Measurements from ENCODE around the gene PLCB3.

PLCB3 gene

DNA sequence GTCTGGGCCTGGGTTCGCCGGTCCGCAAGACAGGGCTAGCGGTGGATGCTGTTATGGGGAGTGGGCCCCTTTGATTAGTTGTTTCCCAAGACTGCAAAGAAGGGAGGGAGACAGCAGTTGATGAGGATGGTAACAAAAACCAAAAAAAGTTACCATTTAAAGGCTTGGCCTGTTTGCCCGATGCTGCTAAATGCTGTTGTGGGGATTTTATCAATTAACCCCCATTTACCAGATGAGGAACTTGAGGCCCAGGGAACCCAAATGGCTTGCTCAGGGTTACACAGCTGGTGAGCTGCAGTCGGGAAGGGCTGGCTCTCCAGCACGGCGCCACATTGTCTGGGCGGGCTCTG lies 28.7 kb upstream of the PLCB3 start:
- no peak for DNase-seq (ENCODE audit: low read depth)

DNA sequence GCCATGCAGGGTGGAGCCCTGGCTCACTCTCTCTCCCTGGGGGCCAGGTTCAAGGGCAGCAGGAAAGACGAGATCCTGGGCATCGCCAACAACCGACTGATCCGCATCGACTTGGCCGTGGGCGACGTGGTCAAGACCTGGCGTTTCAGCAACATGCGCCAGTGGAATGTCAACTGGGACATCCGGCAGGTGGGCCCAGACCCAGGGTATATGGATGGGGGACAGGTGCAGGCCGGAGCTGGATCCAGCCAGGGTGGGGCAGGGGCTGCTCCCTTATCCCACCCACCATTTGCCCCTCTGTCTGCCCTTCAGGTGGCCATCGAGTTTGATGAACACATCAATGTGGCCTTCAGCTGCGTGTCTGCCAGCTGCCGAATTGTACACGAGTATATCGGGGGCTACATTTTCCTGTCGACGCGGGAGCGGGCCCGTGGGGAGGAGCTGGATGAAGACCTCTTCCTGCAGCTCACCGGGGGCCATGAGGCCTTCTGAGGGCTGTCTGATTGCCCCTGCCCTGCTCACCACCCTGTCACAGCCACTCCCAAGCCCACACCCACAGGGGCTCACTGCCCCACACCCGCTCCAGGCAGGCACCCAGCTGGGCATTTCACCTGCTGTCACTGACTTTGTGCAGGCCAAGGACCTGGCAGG lies 28.2 kb upstream of the PLCB3 start:
- no peak for DNase-seq (ENCODE audit: low read depth)

DNA sequence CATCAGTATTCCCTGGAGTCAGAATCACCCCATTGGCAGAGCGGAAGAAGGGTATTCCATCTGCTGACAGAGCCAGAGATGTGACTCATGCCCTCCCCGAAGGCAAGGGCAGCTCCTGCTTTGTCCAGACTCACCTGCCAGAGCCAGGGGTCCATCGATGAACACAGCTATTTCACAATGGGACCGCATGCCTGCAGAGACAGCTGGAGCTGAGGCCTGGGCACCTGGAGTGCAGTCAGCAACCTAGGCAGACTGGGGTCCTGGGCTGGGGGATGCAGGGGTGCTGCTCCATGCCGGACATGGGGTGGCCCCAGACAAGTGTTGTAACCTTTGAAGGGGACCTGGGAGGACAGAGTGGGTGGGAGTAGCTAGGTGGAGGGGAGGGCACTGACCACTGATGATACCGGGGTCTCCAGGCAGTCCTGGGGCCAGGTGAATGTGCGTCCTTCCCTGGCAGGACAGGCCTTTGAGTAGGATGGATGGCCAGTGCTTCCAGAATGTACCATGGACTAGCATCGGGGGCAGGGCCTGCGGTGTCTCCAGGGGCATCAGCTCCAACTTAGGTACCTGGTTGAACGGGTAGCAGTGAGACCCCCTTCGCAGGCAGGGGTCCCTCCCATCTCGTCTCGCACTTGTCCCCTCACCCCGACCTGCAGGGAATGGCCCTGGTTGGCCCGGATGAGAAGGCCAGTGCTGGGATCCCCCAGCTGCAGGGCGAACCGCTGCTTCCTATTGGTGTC lies 27.0 kb upstream of the PLCB3 start:
- no peak for DNase-seq (ENCODE audit: low read depth)

DNA sequence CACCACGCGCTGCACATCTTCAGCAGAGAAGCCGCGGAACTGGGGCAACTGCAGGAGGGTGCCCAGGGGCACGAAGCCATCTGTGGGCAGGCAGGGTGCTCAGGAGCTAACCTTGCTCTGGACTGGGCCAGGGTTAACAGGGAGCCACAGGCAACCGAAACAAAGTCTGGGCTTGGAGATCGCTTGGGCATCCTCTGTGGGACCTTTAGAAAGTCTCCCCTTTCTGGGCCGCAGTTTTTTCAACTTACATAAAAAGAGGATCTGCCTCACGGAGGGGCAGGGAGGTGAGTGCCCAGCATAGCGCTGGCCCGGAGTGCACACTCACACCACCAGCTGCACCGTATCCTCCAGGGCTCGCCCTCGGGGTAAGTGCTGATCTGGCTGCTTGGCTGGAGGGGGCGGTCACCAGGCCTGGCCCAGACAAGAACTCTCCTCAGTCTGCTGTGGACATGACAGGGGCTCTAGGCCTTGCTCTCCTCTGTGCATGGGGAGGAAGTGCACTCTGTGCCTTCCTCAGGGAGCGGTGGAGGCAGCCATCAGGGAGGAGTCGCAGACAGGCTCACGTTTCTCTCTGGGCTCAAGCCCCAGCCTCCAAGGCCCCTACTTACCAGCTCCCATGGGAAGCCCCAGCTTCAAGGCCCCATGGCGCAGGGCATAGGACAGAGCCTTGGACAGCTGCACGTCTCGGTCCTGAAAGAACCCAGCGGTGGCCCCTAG lies 26.3 kb upstream of the PLCB3 start:
- no peak for DNase-seq (ENCODE audit: low read depth)

DNA sequence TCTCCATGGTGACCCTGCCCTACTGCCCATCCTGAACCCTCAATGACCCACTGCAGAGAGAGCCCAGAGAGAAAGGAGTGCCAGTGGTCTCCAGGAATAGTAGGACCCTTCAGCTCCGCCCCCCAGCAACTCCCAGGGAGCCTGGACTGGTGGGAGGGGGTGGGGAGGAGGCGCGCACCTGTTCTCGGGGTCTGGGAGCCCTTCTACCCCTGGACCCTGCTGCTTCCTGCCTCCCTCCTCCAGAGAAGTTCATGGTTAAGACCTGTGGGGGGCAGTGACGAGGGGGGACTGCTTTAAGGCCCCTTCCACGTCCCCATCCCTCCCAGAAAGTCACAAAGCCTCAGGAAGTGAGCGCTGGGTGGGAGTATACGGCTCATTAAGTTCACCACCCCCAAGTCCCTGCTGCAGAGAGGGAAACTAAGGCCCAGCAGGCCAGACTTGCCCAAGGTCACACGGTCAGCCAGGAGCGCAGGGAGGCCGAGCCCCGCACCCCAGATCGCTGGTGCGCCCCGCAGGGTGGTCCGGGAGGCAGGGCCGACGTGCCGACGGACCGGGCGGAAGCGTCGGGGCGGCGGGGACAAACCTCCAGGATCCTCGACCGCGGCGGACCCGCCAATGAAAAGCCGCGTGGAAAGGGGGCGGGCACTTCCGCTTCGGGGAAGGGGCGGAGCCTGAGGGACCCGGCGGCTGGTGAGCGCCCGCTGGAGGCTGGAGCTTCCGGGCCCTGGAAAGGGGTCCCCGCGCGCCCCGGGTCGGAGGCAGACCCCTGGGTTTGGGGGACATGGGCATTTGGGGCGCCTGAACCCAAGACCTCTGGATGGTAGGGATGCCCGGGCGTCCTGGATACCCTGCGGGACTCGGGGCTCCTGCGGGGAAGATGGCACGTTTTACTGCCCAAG lies 25.5 kb upstream of the PLCB3 start, which contains the start of the genes NUDT22 and TRPT1:
TSS of gene NUDT22 (plus strand) at position 667 of the 899 bp plus-strand sequence. CDS start 379 bp downstream, outside the sequence.
TSS of gene TRPT1 (minus strand) at position 579 of the 899 bp plus-strand sequence. CDS start at position 253, 326 bp downstream.
- peak; percentile 81 for DNase-seq (ENCODE audit: low read depth)

DNA sequence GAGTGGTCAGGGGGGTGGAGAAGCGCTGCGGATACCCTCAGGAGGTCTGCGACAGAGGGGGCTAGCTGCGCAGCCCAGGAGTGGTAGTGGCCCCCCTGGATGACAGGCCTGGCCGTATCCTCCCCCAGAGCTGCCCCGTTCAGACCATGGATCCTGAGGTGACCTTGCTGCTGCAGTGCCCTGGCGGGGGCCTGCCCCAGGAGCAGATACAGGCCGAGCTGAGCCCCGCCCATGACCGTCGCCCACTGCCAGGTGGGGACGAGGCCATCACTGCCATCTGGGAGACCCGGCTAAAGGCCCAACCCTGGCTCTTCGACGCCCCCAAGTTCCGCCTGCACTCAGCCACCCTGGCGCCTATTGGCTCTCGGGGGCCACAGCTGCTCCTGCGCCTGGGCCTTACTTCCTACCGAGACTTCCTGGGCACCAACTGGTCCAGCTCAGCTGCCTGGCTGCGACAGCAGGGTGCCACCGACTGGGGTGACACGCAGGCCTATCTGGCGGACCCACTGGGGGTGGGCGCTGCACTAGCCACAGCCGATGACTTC lies 24.8 kb upstream of the PLCB3 start:
- peak; percentile 60 for DNase-seq (ENCODE audit: low read depth)

DNA sequence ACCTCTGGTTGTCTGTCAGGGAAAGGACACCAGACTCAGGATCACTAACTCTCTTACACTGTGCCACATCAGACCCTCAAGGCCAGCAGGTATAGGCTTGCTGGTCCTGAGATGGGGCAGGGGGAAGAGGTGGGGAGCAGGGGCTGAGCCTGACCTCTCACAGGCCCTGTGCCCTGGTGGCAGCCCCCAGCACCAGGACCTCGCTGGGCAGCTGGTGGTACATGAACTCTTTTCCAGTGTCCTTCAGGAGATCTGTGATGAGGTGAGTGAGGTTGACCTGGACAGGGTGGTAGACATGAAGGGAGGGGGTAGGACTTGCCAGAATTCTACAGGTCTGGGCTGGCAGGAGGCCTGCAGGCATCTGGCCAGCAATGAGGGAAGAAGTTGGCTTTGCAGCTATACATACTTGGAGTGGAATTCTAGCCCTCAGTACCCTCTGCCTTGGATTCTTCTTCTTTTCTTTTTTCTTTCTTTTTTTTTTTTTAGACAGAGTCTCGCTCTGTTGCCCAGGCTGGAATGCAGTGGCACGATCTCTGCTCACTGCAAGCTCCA lies 23.8 kb upstream of the PLCB3 start:
- DNase-seq (ENCODE audit: low read depth) = no peak

DNA sequence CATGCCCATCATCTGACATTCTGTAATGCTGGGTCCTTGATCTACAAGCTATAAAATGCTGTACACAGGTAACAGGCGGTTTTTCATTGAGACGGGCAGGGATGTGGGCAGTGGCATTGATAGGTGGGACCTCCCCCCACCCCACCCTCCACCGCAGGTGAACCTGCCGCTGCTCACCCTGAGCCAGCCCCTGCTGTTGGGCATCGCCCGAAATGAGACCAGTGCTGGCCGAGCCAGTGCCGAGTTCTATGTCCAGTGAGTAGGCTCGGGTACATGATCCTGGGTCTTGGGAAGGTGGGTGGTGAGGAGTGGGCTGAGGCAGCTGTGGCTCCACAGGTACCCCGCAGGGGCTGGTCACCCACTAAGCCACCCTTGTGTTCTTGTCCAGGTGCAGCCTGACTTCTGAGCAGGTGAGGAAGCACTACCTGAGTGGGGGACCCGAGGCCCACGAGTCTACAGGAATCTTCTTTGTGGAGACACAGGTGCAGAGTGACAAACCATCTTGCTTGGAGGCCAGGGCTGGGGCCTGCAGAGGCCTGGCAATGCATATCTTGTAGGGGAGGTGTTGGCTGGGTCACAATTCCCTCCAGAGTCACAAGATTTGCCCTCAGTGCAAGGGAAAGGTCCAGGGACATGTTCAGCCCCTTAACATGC lies 22.1 kb upstream of the PLCB3 start:
- no peak for DNase-seq (ENCODE audit: low read depth)

DNA sequence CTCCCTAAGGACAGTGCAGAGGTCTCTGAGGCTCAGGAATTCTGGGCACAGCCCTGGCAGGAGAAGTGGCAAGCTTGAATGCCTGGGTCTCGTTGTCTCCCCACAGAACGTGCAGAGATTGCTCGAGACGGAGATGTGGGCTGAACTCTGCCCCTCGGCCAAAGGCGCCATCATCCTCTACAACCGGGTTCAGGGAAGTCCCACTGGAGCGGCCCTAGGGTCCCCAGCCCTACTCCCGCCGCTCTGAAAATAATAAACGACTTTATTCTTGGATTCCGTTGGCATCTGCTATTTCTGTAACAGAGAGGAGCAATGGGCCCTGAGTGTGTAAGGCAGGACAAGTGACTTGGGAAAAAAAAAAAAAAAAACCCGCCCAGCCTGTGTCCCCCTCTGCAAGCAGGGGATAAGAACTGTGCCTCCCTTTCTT lies 21.6 kb upstream of the PLCB3 start:
- DNase-seq (ENCODE audit: low read depth) = no peak

DNA sequence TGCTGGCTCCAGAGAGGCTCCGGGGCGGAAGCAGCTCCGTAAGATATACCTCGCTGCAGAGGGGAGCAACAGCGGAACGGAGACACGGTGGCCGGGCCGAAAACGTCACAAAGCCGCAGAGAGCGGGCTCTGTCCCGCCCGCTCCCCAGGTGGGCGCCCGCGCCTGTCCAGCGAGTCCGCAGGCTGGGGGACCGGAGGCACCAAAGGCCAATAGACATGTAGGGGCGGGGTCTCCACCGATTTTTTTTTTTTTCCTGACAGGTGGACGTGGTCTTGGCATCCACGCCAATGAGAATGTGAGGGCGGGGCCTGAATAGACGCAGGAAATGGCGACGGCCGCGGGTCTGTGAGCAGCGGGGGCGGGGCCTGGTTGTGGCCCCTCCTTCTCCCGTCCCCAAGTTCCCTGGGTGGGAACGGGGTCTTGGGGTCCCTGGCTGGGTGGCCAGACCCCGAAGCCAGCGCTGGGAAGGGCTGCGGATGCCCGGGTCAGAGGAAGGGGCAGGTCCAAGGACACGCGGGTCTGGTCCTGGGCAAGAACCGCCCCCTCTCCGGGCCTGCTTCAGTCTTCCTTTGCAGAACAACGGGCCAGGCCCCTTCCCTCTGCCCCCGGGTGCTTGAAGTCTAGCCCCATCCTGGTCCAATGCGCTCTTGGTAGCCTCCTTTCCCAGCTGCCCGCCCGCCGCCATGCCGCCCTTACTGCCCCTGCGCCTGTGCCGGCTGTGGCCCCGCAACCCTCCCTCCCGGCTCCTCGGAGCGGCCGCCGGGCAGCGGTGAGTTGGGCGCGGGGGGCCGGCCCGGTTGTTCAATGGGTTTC lies 21.0 kb upstream of the PLCB3 start, which contains the start of gene DNAJC4:
TSS of gene DNAJC4 (plus strand) at position 378 of the 814 bp plus-strand sequence. CDS start at position 685, 307 bp downstream.
- DNase-seq (ENCODE audit: low read depth) = peak; percentile 83

DNA sequence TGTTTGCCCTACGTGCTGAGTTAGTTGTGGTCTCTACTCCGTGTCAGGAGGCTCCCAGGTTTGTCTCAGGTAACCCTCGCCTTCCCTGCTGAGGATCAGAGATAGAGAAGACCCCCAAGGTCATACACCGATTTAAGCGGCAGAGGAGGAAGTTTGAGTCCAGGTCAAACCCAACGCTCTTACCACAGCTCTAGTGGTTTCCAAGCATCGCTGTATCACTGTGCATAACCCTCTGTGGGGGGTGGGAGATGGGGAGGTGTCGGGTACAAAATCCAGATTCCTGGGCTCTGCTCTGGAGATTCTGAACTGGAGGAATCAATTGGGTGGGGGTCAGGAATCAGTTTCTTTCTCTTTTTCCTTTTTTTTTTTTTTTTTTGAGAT lies 20.4 kb upstream of the PLCB3 start:
- no peak for DNase-seq (ENCODE audit: low read depth)

DNA sequence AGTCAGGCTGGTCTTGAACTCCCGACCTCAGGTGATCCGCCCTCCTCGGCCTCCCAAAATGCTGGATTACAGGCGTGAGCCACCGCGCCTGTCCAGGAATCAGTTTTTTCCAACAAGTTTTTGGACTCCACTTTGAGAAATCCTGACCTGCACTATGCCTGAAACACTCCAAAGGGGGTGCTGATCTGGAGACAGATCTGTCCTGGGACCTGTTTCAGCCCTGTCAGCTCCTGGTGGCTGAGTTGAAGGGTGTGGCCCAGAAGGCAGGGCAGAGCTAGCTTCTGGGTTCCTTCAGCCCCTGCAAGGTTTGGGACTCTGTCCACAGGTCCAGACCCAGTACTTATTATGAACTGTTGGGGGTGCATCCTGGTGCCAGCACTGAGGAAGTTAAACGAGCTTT lies 19.8 kb upstream of the PLCB3 start:
- no peak for DNase-seq (ENCODE audit: low read depth)

DNA sequence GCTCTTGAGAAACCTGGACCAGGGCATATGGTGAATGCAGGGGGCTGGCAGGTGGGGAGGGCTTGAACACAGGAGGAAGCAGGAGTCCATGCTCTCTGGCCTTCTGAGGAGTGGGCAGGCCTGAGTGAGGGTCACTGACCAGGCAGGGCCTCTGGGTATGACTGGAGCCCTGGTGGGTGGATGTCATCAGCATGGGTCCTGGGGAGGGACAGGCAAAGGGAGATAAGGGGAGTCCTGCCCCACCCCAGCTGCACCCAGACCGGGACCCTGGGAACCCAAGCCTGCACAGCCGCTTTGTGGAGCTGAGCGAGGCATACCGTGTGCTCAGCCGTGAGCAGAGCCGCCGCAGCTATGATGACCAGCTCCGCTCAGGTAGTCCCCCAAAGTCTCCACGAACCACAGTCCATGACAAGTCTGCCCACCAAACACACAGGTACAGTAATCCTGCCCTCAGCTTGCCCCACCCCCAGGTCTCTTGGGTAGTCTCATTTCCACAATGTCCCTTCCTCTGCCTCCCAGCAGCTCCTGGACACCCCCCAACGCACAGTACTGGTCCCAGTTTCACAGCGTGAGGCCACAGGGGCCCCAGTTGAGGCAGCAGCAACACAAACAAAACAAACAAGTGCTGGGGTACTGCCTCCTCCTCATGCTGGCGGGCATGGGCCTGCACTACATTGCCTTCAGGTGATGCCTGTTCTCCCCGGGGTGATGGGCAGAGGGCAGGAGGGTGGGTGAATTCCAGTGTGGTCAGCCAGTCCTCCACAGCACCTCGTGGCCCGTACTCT lies 19.0 kb upstream of the PLCB3 start:
- no peak for DNase-seq (ENCODE audit: low read depth)

DNA sequence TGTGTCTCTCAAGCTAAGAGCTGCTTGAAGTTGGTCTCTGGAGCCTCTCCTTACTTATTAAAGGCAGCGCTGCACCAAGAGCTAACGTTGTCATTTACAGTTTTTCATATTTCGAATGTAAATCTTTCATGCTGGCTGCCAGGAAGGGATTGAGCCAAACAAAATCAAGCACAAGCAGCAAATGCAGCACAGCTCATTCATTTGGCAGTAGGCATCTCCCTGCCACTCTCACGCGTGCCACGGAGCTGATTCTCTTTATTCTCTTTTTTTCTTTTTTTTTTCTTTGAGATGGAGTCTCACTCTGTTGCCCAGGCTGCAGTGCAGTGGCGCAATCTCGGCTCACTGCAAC lies 18.4 kb upstream of the PLCB3 start:
- no peak for DNase-seq (ENCODE audit: low read depth)

DNA sequence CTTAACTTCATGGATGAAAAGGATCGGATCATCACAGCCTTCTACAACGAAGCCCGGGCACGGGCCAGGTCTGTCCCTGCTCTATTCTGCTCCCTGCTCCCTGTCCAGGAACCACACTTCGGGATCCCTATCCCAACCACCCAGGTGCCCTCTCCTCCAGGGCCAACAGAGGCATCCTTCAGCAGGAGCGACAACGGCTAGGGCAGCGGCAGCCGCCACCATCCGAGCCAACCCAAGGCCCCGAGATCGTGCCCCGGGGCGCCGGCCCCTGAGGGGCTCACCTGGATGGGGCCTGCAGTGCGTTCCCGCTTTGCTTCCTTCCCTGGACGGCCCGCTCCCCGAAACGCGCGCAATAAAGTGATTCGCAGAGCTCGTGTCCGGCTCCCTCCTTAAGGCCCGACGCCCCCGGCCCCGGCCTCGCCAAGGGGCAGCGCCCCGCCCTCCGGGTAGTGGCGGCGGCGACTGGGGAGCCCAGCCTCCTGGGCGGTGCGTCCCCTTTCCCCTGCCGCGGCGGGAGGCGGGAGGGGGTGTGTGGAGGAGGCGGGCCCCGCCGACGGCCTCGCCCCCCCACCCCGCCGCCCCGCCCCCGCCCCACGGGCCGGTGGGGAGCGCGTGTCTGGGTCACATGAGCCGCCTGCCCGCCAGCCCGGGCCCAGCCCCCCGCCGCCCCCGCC lies 17.3 kb upstream of the PLCB3 start, which contains the start of gene VEGFB:
TSS of gene VEGFB (plus strand) at position 672 of the 674 bp plus-strand sequence. CDS start 250 bp downstream, outside the sequence.
- peak; percentile 70 for DNase-seq (ENCODE audit: low read depth)

DNA sequence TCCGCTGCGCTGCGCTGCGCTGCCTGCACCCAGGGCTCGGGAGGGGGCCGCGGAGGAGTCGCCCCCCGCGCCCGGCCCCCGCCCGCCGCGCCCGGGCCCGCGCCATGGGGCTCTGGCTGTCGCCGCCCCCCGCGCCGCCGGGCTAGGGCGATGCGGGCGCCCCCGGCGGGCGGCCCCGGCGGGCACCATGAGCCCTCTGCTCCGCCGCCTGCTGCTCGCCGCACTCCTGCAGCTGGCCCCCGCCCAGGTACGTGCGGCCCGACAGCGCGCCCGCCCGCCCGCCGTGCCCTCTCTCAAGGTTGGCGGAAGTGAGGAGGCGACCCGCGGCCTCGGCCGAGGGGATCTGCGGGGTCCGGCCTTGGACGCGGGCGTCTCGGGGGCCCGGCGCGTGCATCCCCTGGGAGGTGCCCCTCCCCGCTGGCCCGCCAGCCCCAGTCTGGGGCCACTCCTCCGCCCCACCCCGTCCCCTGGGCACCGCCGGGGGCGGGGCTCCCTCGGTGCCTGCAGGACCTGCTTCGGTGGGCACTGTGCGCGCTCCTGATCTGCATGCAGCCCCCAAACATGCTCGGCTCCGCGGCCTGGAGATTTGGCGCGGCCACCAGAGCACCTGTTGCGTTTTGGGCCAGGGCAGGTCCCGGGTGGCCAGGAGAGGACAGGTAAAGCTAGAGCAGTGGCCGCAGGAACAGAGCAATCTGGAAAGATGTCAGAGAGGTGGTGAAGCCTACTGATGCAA lies 16.5 kb upstream of the PLCB3 start:
- peak; percentile 44 for DNase-seq (ENCODE audit: low read depth)

DNA sequence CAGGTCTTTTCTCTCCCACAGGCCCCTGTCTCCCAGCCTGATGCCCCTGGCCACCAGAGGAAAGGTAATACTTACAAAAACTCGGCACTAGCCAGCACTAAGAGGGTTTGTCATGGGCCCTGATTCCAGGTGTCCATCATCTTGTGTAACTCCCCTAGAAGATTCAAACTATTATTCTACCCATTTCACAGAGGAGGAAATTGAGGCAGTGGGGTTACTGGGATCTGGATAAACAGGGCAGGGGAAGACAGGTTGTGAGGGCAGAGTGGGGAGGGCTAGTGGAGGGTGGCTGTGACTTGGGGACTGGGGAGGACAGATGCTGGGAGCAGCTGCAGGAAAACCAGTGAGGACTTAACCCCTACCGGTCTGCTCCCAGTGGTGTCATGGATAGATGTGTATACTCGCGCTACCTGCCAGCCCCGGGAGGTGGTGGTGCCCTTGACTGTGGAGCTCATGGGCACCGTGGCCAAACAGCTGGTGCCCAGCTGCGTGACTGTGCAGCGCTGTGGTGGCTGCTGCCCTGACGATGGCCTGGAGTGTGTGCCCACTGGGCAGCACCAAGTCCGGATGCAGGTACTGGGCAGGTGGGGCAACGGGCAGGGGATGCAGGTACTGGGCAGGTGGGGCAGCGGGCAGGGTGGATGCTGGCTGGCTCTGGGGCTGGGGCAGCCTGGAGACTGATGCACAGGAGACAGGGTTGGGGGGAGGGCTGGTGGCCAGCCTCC lies 15.7 kb upstream of the PLCB3 start:
- no peak for DNase-seq (ENCODE audit: low read depth)
